Fibroblast of villous mesenchyme (primary cell): ENCODE measurements around the gene ITGA7. TPM values are rescaled to one million over a fixed set of nuclear protein-coding genes. Genes with fewer than 3 reads are reported as not detected.

ENCODE experiments used
- DNase-seq: peaks from one replicate; pipeline ENCODE4 v3.0.0-alpha.2; 2010; ENCODE audit warnings: low read depth
- H3K4me3 ChIP-seq: 2 replicates; pipeline ENCODE4 v1.5.1; 2011; ENCODE audit warnings: low read depth, mild to moderate bottlenecking, low read length
- total RNA-seq: library from RNA; depleted of rRNA; stranded (reverse); fragments of >200 nt; gene quantifications from 2 replicates; pipeline ENCODE4 v1.2.3, GENCODE V29; 2012
- TF ChIP-seq, protein P1 (sequence below): IDR thresholded peaks from 2 replicates; pipeline ENCODE4 v1.5.1; 2012; ENCODE audit warnings: low read depth, mild to moderate bottlenecking, low read length; ENCODE audit not compliant: insufficient read depth

ITGA7 gene
- total RNA-seq, 1 donor = 1.3 TPM

GRCh38 chr12:55694188-55694515 is 13.6 kb downstream of the ITGA7 start:
- no peak overlapping the region for H3K4me3 ChIP-seq
- no peak for DNase-seq
- TF ChIP-seq, protein P1, sequence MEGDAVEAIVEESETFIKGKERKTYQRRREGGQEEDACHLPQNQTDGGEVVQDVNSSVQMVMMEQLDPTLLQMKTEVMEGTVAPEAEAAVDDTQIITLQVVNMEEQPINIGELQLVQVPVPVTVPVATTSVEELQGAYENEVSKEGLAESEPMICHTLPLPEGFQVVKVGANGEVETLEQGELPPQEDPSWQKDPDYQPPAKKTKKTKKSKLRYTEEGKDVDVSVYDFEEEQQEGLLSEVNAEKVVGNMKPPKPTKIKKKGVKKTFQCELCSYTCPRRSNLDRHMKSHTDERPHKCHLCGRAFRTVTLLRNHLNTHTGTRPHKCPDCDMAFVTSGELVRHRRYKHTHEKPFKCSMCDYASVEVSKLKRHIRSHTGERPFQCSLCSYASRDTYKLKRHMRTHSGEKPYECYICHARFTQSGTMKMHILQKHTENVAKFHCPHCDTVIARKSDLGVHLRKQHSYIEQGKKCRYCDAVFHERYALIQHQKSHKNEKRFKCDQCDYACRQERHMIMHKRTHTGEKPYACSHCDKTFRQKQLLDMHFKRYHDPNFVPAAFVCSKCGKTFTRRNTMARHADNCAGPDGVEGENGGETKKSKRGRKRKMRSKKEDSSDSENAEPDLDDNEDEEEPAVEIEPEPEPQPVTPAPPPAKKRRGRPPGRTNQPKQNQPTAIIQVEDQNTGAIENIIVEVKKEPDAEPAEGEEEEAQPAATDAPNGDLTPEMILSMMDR = no peak

- H3K4me3 ChIP-seq = no peak overlapping the region
- TF ChIP-seq, protein P1 = no peak
- DNase-seq = no peak
Observed at GRCh38 chr12:55693323-55694187, 14.1 kb downstream of the ITGA7 start.

DNA sequence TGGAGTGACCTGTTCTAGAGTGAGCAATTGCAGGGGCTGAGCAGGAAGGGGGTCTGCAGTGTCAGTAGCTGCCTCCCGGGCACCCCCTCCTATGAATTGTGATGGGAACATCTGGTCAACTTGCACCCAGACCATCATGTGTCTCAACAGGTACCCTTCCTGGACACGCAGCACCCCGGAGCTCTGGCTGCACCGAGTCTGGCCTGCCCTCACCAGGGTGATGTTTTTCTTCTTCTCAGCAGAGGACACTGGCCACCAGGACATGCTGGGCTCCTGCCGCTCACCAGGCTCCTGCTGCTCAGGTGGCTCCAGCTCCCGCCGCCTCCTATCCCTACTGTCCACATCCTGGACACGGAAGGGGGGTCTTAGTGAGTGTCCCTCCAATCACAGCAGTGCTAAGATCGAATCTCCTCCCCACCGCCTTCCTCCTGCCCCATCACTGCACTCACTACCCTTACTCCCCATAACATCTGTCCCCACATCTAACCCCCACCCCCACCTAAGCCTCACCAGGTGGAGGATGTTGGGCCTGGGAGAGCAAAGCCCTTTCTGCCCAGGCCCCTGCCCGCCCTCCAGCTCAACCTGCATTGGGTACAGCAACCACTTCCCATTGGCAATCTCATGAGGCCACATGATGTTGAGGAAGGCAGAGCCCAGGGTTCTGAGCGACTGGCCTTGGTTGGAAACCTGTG is 14.9 kb downstream of the ITGA7 start:
- TF ChIP-seq, protein P1 = no peak
- DNase-seq = no peak
- no peak overlapping the region for H3K4me3 ChIP-seq

DNA sequence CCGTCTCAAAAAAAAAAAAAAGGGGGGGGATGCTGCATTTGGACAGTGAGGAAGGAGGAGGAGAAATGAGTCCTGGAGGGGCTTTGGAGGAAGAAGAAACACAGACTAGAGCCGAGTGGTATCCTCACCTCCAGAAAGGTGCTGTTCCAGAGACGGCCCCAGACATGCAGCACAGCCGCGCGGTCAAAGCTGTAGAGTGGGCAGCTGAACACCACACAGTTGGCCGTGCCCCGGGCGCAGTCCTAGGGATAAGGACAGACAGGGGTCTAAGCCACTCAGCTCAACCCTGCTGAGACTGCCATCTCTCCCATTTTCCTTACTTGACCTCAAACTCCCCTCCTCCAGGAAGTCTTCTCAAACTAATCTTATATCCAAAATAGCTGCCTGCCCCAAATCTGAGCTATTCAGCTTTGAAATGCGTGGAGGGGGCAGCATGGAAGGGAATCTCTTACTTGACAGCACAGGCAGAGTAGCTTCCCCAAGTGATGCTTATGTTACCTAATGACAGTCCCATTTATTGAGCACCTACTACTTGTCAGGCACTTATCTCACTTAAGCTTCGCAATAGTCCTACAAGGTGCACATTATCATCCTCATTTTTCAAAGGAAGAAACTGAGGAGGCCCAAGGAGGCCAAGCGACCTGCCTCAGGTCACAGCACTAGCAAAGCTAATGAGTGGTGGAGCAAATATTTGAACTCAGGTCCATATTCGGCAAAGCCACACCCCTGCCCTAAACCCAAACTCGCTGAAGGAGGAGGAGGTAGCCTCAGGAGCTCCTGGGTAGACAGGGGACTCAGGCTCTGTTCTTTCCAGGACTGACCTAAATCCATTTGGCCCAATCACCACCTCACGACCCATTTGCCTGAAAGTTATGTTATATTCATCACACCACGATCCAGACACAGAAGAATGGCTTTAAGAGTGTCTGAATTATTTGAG is 18.7 kb downstream of the ITGA7 start:
- H3K4me3 ChIP-seq = no peak overlapping the region
- TF ChIP-seq, protein P1 = no peak

GRCh38 chr12:55687746-55688145 is 20.0 kb downstream of the ITGA7 start:
- TF ChIP-seq, protein P1 = no peak
- no peak for DNase-seq
- no peak overlapping the region for H3K4me3 ChIP-seq

More for the DNA sequence above, 18.7 kb downstream of the ITGA7 start:
- DNase-seq = no peak

DNA sequence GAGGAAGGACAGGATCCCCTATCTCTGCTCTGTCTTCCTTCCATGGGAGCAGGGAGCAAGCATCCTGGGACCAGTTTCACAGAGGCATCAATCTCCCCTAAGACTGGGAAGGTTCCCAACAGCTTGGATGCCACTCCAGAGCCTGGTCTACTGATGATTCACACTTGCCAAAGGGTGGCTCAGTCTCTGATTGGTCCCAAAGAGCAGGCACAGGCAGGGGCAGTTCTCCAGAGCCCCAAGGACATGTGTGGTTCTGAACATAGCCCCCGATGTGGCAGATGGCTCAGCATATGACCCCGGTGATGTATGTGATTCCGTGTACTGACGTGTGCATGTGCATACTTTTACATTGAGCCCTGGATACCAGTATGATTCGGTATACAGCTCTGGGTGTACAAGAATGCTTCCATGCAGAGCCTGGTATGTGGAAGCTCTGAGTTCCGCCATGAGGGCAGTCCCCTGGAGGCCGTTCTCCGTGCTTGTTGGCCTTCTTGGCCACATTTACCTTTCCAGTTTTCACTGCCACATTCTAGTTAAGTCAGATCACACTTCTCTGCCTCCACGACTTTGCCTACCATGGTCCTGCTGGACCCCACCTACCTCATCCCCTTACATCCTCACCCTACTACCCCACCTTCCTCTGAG is 21.2 kb downstream of the ITGA7 start:
- no peak overlapping the region for H3K4me3 ChIP-seq
- TF ChIP-seq, protein P1 = no peak
- no peak for DNase-seq
